HG03521 (cell line): ENCODE measurements around the gene ATG4B.

Source experiments
- ATAC-seq: cut with Tn5 transposase; IDR thresholded peaks from one replicate; pipeline ENCODE4 v1.9.1; 2021; ENCODE audit warnings: mild to moderate bottlenecking, moderate library complexity; ENCODE audit not compliant: unreplicated experiment

The ATG4B gene

DNA sequence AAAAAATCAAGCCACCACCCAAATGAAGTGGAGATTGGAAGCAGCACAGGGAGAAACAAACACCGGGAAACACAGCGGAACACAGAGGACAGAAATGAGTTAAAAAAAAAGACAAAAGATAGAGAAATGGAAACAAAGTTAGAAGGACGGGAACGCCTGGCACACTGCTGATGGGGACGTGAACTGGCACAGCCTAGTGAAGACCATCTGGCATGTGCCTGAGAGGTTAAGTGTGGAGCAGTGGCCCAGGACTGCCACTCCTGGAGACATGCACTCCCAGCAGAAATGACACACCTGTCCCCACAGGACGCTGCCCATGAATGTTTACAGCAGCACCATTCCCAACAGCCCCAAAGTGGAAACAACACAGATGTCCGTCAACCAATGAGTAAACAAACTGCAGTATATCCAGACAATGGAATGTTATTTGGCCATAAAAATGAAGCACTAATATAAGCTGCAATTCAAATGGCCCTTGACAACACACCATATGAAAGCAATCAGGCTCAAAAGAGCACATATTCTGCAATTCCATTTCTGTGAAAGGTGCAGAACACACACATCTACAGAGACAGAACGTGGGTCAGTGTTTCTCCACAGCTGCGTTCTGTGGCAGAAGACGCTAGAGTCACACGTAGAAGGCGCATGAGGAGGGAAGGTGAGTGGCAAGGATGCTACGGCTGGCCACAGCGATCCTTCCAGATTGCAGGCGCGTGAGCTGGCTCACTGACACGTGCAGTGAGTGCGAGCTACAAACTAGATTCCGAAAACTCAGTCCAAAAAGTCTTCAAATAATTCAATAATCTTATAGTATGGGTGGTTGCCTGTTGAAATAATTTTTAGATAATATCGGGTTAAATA is 25.1 kb upstream of the ATG4B start:
- no peak for ATAC-seq

DNA sequence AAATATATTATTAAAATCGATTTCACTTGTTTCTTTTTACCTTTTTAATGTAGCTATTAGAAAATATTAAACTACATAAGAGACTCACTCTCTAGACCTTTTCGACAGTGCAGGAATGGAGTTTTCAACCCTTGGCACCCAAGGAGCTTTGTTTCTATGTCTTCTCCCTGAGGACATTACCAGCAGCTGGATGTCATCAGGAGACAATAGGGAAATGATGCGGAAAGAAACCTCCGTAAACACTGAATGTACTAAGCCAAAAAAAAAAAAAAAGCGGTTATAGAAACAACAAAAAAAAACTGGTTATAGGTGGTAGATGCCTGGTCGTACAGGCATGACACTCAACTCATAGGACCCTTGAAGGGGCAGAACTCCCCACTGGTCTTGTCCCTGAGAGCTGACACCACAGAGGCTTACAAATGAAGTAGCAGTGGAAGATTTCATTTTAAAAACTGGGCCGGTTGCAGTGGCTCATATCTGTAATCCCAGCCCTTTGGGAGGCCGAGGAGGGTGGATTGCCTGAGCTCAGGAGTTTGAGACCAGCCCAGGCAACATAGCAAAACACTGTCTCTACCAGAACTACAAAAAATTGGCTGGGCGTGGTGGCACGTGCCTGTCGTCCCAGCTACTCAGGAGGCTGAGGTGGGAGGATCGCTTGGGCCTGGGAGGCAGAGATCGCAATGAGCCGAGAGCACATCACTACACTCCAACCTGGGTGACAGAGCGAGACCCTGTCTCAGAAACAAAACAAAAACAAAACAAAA is 24.3 kb upstream of the ATG4B start:
- ATAC-seq = no peak

DNA sequence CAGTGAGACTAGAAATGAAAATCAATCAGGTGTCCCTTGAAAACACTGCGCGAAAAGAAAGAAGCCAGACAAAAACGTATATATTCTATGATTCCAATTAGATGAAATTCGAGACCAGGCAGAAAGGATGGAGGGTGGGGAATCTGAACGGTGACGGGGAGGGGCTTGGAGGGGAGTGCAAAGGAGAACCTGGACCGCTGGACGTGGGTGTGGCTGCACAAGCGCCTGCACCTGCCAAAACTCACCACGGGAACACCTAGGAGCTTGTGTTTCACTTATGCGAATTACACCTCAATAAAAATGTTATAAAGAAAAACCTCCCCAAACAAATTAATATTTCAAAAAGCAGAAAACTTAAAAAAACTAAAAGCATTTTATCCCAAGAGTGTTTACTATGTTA is 22.5 kb upstream of the ATG4B start:
- ATAC-seq = no peak

DNA sequence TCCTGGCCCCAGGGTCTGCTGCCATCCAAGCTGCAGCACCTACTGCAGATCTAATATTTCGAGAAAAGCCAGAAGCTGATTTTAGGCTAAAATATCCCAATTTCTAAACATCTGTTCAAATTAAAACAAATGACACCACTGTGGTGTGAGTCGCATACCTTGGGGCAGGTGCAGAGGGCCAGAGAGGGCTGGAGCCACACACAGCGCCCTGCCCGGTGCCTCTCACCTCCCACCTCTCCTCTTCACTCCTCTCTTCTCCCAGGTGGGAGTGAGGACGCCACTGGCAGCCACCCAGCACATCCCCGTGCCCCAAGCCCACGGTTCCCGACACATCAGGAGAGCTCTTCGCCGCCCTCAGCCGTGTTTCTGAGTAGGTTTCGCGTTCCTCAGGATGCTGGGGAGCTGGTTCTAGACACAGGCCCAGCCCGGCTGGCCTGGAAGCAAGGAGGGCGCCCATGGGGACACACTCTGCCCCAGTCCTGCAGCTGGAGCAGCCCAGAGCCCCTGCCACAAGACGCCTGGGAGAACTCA is 21.9 kb upstream of the ATG4B start:
- ATAC-seq = no peak

DNA sequence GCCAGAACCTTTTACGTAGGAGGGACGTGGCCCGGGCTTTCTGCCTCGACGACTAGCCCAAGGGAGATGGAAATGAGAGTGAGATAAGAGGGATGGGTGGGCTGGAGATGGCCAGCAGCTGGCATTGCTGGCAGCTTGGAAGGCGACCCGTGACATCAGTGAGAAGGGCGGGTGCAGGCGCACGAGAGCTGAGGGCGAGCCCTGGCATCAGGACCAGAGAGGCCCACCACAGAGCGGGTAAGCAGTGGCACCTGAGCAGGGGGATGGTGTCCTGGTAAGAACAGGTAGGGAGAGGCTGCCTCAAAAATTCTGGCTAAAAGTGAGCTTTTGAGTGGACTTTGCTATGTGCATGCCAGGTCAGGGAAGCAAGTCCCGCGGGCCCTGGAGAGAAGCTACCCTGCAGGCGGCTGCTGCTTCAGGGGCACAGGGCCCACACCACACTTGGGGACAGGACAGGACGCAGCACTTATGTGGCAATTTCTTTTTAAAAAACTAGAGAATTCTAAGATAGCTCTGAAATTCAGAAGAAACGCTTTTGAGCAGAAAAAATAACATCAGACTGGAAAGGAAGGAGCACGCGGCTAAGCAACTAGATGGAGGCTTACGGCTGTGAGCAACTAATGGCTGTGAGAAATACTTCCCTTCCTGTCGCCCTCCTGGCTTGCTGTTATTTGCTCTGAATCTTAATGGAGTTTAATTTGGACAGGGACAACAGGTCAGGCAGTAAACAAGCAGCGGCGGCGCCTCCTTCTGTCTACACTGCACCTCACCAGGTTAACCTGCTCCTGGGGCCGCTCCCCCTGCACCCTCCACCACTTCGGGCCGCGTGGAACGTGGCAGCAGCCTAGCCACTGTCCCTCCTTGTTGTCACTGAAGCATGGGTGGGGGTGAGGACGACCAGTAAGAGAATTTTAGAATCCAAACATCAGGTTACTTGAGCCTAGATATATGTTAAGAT is 21.0 kb upstream of the ATG4B start:
- ATAC-seq = no peak

DNA sequence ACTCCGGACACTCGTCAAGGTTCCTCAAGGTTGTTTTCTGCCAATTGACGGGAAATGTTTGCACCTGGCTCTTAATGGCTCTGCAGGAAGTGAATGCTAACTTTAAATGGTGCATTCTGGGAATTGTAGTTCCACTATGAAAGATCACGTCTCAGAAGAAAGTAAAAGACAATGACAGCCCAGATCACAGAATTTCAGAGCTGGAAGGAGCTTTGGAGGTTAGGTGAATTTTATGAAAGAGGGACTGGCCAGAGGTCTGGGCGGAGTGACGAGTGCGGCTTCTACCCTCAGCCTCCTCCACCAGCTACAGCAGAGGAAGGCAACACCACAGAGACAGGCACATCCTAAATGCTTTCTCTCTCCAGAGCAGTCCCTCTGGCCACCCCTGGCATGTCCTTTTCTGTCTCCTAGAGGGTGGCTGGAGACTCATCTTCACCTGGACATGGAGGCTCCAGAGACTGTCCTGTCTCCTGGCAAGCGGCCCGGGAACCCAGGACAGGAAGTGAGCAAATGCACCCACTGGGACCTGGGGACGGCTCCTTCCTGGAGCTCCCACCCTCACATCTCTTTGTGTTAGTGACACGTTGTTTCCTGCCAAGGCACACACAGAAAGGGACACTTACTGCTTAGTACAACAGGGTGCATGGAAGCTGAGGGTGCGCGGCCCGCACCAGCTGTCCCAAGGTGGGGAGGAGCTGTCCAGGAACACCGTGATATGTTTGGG is 19.9 kb upstream of the ATG4B start:
- peak; percentile 63 for ATAC-seq

DNA sequence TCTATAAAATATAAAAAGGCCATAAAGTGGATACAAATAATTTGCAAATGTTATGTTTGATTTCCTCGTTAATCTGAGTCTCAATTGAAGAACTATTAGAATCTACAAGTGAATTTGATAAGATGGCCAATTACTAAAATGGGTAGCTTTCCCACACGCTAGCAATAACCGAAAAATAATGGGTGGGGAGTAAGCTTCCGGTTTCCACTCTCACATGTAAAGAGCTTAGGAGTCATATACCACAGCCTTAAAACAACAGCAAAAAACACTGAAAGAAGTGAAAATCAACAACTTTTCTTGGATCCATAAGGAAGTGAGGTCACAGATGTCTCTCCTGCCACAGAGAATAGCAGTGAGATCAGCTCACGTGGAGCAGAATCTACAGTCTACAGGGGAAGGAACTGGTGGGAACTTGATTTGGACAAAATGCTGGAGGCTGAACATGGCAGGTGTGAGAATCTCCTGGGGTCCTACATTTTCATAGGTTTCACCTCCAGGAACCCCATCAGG is 19.1 kb upstream of the ATG4B start:
- ATAC-seq = no peak

DNA sequence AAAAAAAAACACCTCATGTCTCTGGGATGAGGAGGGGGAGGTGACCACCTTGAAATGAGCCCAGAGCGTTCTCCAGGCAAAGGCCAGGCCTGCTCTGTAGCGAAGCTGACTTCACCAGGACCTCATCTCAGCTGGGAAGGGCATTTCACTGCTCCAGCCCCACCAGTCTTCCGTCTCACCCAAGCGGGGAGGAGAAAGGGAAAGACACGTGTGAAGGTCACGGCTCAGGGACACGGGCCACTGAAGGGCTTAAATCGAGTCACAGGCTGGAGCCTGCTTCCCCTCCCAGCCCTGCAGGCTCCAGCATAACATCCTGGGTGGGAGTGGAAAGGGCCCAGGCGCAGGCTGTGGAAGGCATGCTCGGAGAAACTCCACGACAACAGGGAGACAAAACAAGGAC is 18.7 kb upstream of the ATG4B start:
- ATAC-seq = no peak

DNA sequence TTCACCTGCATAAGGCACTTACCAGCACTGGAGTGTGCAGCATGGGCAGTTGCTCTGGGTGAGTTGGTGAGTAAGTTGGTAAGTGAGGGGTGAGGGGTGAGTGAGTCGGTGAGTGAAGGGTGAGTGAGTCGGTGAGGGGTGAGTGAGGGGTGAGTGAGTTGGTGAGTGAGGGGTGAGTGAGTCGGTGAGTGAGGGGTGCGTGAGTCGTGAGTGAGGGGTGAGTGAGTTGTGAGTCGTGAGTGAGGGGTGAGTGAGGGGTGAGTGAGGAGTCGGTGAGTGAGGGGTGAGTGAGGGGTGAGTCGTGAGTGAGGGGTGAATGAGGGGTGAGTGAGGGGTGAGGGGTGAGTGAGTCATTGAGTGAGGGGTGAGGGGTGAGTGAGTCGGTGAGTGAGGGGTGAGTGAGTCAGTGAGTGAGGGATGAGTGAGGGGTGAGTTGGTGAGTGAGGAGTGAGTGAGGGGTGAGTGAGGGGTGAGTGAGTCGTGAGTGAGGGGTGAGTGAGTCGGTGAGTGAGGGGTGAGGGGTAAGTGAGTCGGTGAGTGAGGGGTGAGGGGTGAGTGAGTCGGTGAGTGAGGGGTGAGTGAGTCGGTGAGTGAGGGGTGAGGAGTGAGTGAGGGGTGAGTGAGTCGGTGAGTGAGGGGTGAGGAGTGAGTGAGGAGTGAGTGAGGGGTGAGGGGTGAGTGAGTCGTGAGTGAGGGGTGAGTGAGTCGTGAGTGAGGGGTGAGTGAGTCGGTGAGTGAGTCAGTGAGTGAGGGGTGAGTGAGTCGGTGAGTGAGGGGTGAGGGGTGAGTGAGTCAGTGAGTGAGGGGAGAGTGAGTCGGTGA is 17.7 kb upstream of the ATG4B start:
- ATAC-seq = no peak

DNA sequence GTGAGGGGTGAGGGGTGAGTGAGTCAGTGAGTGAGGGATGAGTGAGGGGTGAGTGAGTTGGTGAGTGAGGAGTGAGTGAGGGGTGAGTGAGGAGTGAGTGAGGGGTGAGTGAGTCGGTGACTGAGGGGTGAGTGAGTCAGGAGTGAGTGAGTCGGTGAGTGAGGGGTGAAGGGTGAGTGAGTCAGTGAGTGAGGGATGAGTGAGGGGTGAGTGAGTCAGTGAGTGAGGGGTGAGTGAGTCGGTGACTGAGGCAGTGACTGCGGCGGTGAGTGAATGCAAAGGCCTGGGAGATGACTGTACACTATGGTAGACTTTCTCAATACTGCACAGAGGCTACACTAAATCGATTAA is 17.1 kb upstream of the ATG4B start:
- no peak for ATAC-seq

DNA sequence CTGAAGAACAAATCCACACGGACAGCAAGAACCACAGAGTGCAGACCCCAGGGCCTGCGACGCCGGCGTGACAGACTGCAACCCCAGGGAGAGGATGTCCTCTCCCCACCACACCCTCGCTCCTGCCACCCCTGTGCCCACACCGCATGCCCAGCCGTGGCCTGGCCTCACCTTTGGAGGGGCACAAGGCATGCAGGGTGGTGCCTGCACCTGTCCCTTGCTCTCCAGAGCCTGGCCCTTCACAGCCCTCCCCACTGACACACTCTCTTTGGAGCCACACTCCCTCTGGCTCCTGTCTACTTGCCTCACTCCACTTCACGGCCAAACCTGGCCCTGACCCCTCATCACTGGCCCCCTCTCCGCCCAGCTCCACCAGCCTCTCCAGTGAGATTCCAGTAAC is 9.8 kb upstream of the ATG4B start:
- no peak for ATAC-seq

DNA sequence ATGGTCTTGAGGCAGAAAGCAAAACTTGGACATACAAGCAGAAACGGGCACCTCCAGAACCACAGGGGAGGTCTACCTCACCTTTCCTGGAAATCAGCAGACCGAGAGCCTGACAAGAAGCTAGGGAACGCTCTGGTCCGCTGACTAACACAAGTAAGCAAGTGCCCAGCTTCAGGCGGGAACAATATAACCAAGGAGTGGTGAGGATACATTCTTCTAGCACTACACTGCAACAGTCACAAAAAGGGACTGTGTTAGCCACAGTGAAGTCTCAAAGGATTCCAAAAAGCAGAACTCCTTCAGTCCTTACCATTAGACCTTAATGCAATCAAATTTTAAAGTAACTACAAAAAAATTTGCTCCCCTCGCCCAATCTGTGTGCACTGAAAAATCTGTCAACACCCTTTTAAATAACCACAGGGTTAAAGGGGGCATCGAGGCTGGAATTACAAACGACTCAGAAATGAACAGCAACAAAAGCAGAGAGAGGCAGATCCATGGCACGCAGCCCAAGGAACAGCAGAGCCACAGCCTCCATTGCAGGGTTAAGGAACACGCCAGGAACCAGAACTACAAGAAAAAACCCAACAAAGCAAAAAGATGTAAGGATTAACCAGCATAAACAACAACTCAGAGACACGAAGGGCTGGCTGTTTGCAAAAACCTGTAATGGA is 7.6 kb upstream of the ATG4B start:
- no peak for ATAC-seq

DNA sequence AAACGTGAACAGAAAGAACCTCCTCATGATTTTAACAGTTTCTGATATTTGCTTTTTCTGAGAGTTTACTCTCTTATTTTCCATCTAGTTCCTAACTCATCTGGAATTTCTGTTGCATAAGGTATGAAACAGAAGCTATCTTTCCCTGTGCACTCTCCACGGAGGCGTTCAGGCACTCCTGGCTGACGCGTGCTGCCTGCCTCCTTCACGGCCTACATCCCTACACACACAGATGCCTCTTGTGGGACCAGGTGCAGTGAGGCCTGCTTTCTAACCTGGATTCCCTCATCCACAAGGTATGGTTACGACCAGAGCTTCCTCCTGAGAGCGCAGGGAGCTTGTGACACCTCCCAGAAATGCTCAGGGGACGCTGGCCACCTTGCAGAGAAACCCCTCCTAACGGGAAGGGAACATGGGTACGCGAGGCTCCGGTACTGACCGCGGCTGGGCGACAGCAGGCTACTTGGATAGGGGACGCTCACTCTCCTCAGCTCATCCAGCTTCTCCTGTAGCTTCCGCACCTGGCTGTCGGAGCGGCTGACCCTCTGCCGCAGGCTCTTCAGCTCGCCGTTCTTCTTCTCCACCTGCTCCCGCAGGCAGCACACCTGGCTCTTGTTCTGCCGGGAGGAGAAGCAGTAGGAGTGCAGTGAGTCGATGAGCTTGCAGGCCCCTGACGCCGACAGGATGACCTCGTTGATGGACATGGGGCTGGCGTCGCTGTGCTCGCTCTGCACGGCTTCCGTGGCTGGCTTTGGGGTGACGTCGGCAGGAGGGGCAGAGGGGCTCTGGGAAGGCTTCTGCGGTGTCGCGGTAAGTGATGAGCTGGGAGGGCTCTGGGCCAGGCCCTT is 4.8 kb upstream of the ATG4B start:
- no peak for ATAC-seq

DNA sequence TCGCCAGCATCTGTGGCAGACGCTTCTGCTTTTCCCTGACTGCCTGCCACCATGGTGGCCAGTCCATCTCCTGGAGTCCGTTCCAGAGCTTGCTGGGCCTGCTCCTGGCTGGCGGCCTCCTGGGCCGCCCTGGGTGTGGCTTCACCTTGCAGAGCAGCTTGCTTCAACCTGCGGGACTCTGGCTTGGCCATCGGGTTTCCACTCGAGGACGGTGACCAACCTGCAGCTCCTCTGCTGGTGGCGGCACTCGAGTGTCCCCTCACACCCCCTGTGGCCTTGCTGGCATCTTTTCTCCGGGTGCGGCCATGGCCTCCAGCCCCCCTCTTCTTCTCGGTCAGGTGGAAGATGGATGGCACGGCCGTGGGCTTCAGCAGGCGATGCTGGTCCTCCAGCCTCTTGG is 3.9 kb upstream of the ATG4B start:
- no peak for ATAC-seq

DNA sequence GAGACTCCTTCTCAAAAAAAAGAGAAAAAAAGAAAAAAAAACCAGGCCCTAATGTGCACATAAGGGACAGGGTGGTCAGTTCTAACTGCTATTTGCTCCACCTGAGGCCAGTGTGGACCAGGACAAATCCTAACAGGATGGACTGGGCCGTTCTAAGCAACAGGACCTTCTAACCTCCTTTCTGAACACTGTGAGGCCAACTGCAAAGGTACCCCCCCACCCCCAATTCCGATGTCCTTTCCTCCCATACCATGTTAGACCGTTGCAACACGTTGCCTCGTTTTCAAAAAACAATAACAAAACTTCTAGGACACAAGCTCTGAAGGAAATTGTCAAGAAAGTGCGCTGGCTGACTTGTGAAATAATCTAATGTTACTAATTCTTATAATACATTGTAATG is 1.7 kb upstream of the ATG4B start:
- no peak for ATAC-seq

DNA sequence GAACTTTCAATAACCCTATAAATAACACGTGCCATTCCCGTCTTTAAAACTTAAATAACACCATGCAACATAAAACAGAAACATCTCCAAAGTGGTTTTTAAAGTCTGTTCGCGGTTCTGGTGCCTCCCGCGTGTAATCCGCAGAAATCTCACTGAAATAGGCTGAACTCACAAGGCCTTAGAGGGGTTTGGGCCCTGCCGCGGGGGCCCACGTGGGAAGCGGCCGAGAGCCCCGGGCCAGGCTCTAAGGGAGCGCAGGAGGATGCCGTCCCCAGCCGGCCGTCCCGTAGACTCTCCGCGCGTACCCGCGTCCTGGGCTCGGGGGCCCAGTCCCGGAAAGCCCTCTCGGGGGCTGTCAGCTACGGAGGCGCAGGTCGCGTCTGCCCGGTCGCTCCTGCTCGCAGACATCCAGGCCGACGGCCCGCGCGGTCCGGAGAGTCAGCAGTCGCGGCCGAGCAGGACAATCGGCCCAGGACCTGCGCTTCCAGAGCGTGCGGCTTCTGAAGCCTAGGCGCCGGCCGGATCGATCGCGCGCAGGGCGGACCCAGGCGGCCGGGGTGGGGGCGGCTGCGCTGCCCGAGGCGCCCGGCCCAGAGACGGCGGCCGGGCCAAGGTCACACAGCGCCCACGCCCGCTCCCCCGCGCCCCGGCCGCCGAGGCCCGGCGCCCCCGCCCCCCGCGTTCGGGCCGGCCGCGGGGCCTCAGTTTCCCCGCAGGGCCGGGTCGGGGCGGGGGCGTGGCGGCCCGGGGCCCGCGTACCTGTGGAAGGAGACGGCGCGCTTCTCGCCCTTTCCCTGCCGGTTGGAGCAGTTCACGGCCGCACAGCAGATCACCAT is 1.1 kb upstream of the ATG4B start:
- peak; percentile 23 for ATAC-seq
